ENCODE measurements around the gene FCER2. TPM values are rescaled to one million over a fixed set of nuclear protein-coding genes. Genes with fewer than 3 reads are reported as not detected.
"Not testable (repeated sequence)": the region's sequence is repeated elsewhere in the genome, so short reads cannot be mapped to it uniquely, and the experiment has no call there.

FCER2 gene
- total and polyA plus RNA-seq, 8 donors = 0.48 to 1.5 TPM; not detected in 6

GRCh38 chr19:7748171-7748570, 46.2 kb upstream of the FCER2 start:
- DNase-seq = no peak
- H3K27me3 ChIP-seq = peaks cover 0 to 57% (median 5%) of the 10 kb centered on the region in 3 donors
- H3K9me3 ChIP-seq = no peaks in the 10 kb centered on the region
- H3K4me1 ChIP-seq = no peaks in the 10 kb centered on the region
- no peaks in the 10 kb centered on the region for H3K36me3 ChIP-seq
- no peak for TF ChIP-seq POLR2AphosphoS5 (IDR thresholded peaks at IDR 0.05)
- TF ChIP-seq POLR2A (IDR thresholded peaks at IDR 0.05) = no peak
- intact Hi-C loops (cut with DNase I; ENCODE audit: low total_unique reads) = no loop called here
- H3K27ac ChIP-seq = no peak overlapping the region
- WGBS, 5 donors = 61 to 73% (median 66%) methylated on average over 2 of the region's 2 CpGs
- H3K4me3 ChIP-seq = no peak overlapping the region

- 51 to 70% (median 59%) methylated on average over 6 to 7 of the region's 7 CpGs for WGBS, 5 donors
- no peak for DNase-seq
- intact Hi-C loops (cut with DNase I; ENCODE audit: low total_unique reads) = no loop called here
- peak within 1 kb of the TSS in 1 of 4 donors; percentile 11 for H3K4me3 ChIP-seq
- peaks cover 0 to 57% (median 5%) of the 10 kb centered on the region in 3 donors for H3K27me3 ChIP-seq
- H3K9me3 ChIP-seq = no peaks in the 10 kb centered on the region
- H3K27ac ChIP-seq = peak within 1 kb of the TSS in 1 of 5 donors; percentile 14
- H3K4me1 ChIP-seq = no peaks in the 10 kb centered on the region
- TF ChIP-seq POLR2AphosphoS5 (IDR thresholded peaks at IDR 0.05) (no peak), EP300 (IDR thresholded peaks at IDR 0.05) (no peak), POLR2A (IDR thresholded peaks at IDR 0.05) (no peak), CTCF (IDR thresholded peaks at IDR 0.05) (no peak)
- no peaks in the 10 kb centered on the region for H3K36me3 ChIP-seq
Measured at GRCh38 chr19:7746903-7747884, 45.3 kb upstream of the FCER2 start, which contains the start of gene CD209. TSS of gene CD209 (minus strand) at chr19:7747534. CDS start at chr19:7747511, 23 bp downstream.

- peaks cover 0 to 51% (median 5%) of the 10 kb centered on the region in 3 donors for H3K27me3 ChIP-seq
- 62 to 87% (median 78%) methylated on average over 3 to 4 of the region's 4 CpGs for WGBS, 5 donors
- H3K27ac ChIP-seq; DNase-seq; intact Hi-C loops (cut with DNase I; ENCODE audit: low total_unique reads); H3K4me1 ChIP-seq; H3K9me3 ChIP-seq; H3K36me3 ChIP-seq: not testable (repeated sequence)
- peak overlapping the region in 1 of 4 donors; percentile 11 for H3K4me3 ChIP-seq
Measured at GRCh38 chr19:7746306-7746705, 44.4 kb upstream of the FCER2 start.

- Histone ChIP-seq H3K27me3 (peaks cover 0 to 50% (median 5%) of the 10 kb centered on the region in 3 donors), H3K9me3 (no peaks in the 10 kb centered on the region), H3K4me1 (no peaks in the 10 kb centered on the region), H3K4me3 (no peak overlapping the region), H3K36me3 (no peaks in the 10 kb centered on the region), H3K27ac (no peak overlapping the region)
- TF ChIP-seq EP300 (IDR thresholded peaks at IDR 0.05) (no peak), POLR2AphosphoS5 (IDR thresholded peaks at IDR 0.05) (no peak)
- 76 to 78% (median 77%) methylated on average over 10 to 12 of the region's 12 CpGs for WGBS, 5 donors
- intact Hi-C loops (cut with DNase I; ENCODE audit: low total_unique reads) = no loop called here
- DNase-seq = no peak
Measured at GRCh38 chr19:7744871-7745650, 43.1 kb upstream of the FCER2 start.

- peaks cover 0 to 51% (median 0%) of the 10 kb centered on the region in 3 donors for H3K27me3 ChIP-seq
- TF ChIP-seq POLR2AphosphoS5 (IDR thresholded peaks at IDR 0.05) (no peak), EP300 (IDR thresholded peaks at IDR 0.05) (no peak), POLR2A (IDR thresholded peaks at IDR 0.05) (no peak), CTCF (IDR thresholded peaks at IDR 0.05) (no peak)
- H3K27ac ChIP-seq = no peak overlapping the region
- H3K4me3 ChIP-seq = no peak overlapping the region
- WGBS, 5 donors = 47 to 64% (median 58%) methylated on average over 5 of the region's 5 CpGs
- no peaks in the 10 kb centered on the region for H3K9me3 ChIP-seq
- H3K4me1 ChIP-seq = no peaks in the 10 kb centered on the region
- intact Hi-C loops (cut with DNase I; ENCODE audit: low total_unique reads) = no loop called here
- DNase-seq = no peak
- no peaks in the 10 kb centered on the region for H3K36me3 ChIP-seq
Measured at GRCh38 chr19:7744199-7744786, 42.4 kb upstream of the FCER2 start.
